ENCODE data around the gene PCDH8.

- TF ChIP-seq GATA3 (IDR thresholded peaks at IDR 0.05; ENCODE audit: low read depth, low read length) (no peak), GATA2 (IDR thresholded peaks at IDR 0.05; ENCODE audit: low read depth, low read length) (no peak)
Observed at GRCh38 chr13:52840066-52840465, 8.4 kb downstream of the PCDH8 start.
